Stomach (tissue), 4 donors: ENCODE measurements around the gene DCAF10.

Source experiments
- EP300 ChIP-seq: sonication (generic); formaldehyde crosslinking; IDR thresholded peaks from one replicate; pipeline ENCODE4 v1.6.1; 2017; ENCODE audit warnings: antibody characterized with exemption
- POLR2A ChIP-seq, 4 donors: fragments of 450-650 bp; IDR thresholded peaks; one replicate each; pipeline ENCODE4 v1.6.1; 2016; ENCODE audit warnings: antibody characterized with exemption in 4 of 4, control low read depth in 2 of 4, mild to moderate bottlenecking in 1 of 4, moderate library complexity in 1 of 4
- POLR2AphosphoS5 ChIP-seq, 3 donors: sonication (generic); formaldehyde crosslinking; IDR thresholded peaks; one replicate each; pipeline ENCODE4 v1.6.1; 2016; ENCODE audit warnings: antibody characterized with exemption in 3 of 3
- TF ChIP-seq, protein P1 (sequence below), 7 experiments: fragments of 450-650 bp in 4 of 7; fragments of 200-600 bp in 3 of 7; sonication (generic) in 3 of 7; IDR thresholded peaks; one replicate each; pipeline ENCODE4 v1.5.1; 2016 to 2019; ENCODE audit warnings: antibody characterized with exemption in 7 of 7, control low read depth in 2 of 7, mild to moderate bottlenecking in 1 of 7

DNA sequence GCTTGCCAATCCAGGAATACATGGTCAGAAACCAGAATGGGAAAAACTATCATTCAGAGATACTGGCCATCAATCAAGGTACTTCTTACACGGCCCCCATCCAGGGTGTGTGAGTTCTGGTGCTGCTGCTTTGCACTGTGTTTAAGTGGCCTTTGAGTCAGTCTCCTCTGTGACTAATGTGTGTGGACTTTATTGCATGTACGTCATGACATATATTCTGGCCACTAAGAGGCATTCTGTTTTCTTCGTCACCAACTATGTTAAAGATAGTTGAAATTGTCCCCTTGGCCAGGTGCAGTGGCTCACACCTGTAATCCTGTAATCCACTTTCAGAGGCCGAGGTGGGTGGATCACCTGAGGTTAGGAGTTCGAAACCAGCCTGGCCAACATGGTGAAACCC lies 24.3 kb upstream of the DCAF10 start:
- TF ChIP-seq, protein P1, sequence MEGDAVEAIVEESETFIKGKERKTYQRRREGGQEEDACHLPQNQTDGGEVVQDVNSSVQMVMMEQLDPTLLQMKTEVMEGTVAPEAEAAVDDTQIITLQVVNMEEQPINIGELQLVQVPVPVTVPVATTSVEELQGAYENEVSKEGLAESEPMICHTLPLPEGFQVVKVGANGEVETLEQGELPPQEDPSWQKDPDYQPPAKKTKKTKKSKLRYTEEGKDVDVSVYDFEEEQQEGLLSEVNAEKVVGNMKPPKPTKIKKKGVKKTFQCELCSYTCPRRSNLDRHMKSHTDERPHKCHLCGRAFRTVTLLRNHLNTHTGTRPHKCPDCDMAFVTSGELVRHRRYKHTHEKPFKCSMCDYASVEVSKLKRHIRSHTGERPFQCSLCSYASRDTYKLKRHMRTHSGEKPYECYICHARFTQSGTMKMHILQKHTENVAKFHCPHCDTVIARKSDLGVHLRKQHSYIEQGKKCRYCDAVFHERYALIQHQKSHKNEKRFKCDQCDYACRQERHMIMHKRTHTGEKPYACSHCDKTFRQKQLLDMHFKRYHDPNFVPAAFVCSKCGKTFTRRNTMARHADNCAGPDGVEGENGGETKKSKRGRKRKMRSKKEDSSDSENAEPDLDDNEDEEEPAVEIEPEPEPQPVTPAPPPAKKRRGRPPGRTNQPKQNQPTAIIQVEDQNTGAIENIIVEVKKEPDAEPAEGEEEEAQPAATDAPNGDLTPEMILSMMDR (IDR thresholded peaks at IDR 0.05): no peak
- no peak for TF ChIP-seq POLR2AphosphoS5 (IDR thresholded peaks at IDR 0.05)
- TF ChIP-seq EP300: no peak
- TF ChIP-seq POLR2A (IDR thresholded peaks at IDR 0.05): no peak
